NCI-H2081 (cell line): ENCODE results near the gene EFNA5.

Experiments
- DNase-seq, 2 experiments: peaks; one replicate each; lab custom pipeline; 2025; lab: John Stamatoyannopoulos, UW

Gene EFNA5

GRCh38 chr5:107544476-107544875 is 126.3 kb downstream of the EFNA5 start:
- DNase-seq = no peak

- no peak for DNase-seq
Observed at GRCh38 chr5:107543868-107544267, 126.9 kb downstream of the EFNA5 start.

GRCh38 chr5:107542831-107543231 is 127.9 kb downstream of the EFNA5 start:
- peak in 1 of 2 experiments; percentile 16 for DNase-seq

- DNase-seq = peak; percentile 60 to 67
Observed at GRCh38 chr5:107542428-107542827, 128.3 kb downstream of the EFNA5 start.

GRCh38 chr5:107541400-107541799 is 129.3 kb downstream of the EFNA5 start:
- DNase-seq = no peak

GRCh38 chr5:107539726-107540330 is 130.9 kb downstream of the EFNA5 start:
- DNase-seq = no peak

GRCh38 chr5:107538805-107539445 is 131.8 kb downstream of the EFNA5 start:
- no peak for DNase-seq

GRCh38 chr5:107538331-107538730 is 132.4 kb downstream of the EFNA5 start:
- peak in 1 of 2 experiments; percentile 38 for DNase-seq

- DNase-seq = no peak
Observed at GRCh38 chr5:107535849-107536248, 134.9 kb downstream of the EFNA5 start.

GRCh38 chr5:107533910-107534876 is 136.5 kb downstream of the EFNA5 start:
- DNase-seq = no peak

- DNase-seq = no peak
Observed at GRCh38 chr5:107532916-107533315, 137.8 kb downstream of the EFNA5 start.

- DNase-seq = no peak
Observed at GRCh38 chr5:107532169-107532878, 138.4 kb downstream of the EFNA5 start.

GRCh38 chr5:107531308-107531707 is 139.4 kb downstream of the EFNA5 start:
- DNase-seq = no peak

- DNase-seq = no peak
Observed at GRCh38 chr5:107529618-107530017, 141.1 kb downstream of the EFNA5 start.

GRCh38 chr5:107526270-107526937 is 144.3 kb downstream of the EFNA5 start:
- no peak for DNase-seq

- DNase-seq = no peak
Observed at GRCh38 chr5:107524111-107524510, 146.6 kb downstream of the EFNA5 start.

GRCh38 chr5:107523029-107523680 is 147.6 kb downstream of the EFNA5 start:
- peak in 1 of 2 experiments; percentile 45 for DNase-seq

- no peak for DNase-seq
Observed at GRCh38 chr5:107522456-107522855, 148.3 kb downstream of the EFNA5 start.

- DNase-seq = no peak
Observed at GRCh38 chr5:107519900-107520354, 150.8 kb downstream of the EFNA5 start.

- no peak for DNase-seq
Observed at GRCh38 chr5:107518616-107519015, 152.1 kb downstream of the EFNA5 start.

- no peak for DNase-seq
Observed at GRCh38 chr5:107518190-107518589, 152.5 kb downstream of the EFNA5 start.
